ENCODE measurements around the gene OMP. TPM values are rescaled to one million over a fixed set of nuclear protein-coding genes. Genes with fewer than 3 reads are reported as not detected.

The OMP gene
- total and polyA plus RNA-seq, 4 donors = 0.33 to 0.56 TPM; not detected in 2

DNA sequence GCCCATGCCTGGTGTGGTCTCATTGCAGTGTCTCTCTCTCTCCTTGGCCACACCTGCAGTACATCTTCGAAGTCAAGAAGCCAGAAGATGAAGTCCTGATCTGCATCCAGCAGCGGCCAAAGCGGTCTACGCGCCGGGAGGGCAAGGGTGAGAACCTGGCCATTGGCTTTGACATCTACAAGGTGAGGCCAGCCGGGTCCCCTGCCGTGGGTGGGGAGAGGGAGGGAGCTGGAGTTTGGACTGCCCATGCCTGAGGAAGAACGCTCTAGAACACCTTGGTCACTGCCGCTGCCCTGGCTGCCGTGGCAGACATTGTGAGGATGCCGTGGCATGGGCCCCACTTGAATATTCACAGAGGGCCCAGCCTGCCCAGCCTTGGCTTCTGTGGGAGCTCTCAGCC lies 16.3 kb downstream of the OMP start:
- DNase-seq (ENCODE audit: low read depth in 4 of 6, low spot score in 6 of 6) = no peak
- no peak overlapping the region for H3K27ac ChIP-seq (ENCODE audit: low read depth, low read length)
- no peaks in the 10 kb centered on the region for H3K27me3 ChIP-seq (ENCODE audit: control insufficient read depth, insufficient read depth, low read length)
- H3K36me3 ChIP-seq (ENCODE audit: control insufficient read depth, insufficient read depth, low read length) = peaks cover 83% of the 10 kb centered on the region
- peaks cover 22% of the 10 kb centered on the region for H3K4me1 ChIP-seq (ENCODE audit: control insufficient read depth, insufficient read depth, low read length)
- no peak overlapping the region for H3K4me3 ChIP-seq (ENCODE audit: low read depth, low read length)
- H3K9me3 ChIP-seq (ENCODE audit: control insufficient read depth, insufficient read depth, low read length) = no peaks in the 10 kb centered on the region
- WGBS (ENCODE audit: insufficient coverage) = 91% methylated on average over 12 of the region's 12 CpGs

DNA sequence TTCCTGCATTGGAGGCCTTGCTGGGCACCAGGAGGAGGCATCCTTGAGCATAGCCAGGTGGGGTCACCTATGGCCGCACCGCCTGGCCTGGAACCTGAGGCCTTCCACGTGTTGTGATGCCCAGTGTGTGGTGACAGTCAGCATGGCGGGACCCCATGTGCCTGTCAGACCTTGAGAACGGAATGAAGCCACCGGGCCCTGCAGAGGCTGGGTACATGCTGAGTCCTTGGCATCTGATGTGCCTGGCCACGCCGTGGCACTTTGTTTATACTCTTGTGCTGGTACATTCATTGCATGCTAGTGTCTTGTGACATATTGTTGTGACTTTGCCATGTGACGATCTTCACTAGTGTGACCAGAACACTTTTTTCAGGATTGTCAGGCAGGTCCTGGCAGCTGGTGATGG lies 16.9 kb downstream of the OMP start:
- WGBS (ENCODE audit: insufficient coverage) = 97% methylated on average over 9 of the region's 9 CpGs
- Histone ChIP-seq H3K9me3 (ENCODE audit: control insufficient read depth, insufficient read depth, low read length) (no peaks in the 10 kb centered on the region), H3K4me1 (ENCODE audit: control insufficient read depth, insufficient read depth, low read length) (peaks cover 22% of the 10 kb centered on the region), H3K36me3 (ENCODE audit: control insufficient read depth, insufficient read depth, low read length) (peaks cover 84% of the 10 kb centered on the region), H3K27ac (ENCODE audit: low read depth, low read length) (no peak overlapping the region), H3K27me3 (ENCODE audit: control insufficient read depth, insufficient read depth, low read length) (no peaks in the 10 kb centered on the region), H3K4me3 (ENCODE audit: low read depth, low read length) (no peak overlapping the region)
- DNase-seq (ENCODE audit: low read depth in 4 of 6, low spot score in 6 of 6) = no peak

DNA sequence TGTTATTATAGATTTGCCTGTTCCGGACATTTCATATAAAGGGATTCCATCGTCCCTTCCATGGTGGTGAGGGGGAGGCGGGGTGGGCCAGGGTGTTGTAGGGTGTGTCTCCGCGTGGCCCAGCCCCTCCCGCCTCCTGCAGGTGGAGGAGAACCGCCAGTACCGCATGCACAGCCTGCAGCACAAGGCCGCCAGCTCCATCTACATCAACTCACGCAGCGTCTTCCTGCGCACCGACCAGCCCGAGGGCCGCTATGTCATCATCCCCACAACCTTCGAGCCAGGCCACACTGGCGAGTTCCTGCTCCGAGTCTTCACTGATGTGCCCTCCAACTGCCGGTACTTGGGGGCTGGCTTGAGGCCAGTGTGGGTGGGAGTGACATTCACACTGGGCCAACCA lies 17.9 kb downstream of the OMP start:
- no peak for DNase-seq (ENCODE audit: low read depth in 4 of 6, low spot score in 6 of 6)
- H3K4me3 ChIP-seq (ENCODE audit: low read depth, low read length) = no peak overlapping the region
- no peaks in the 10 kb centered on the region for H3K9me3 ChIP-seq (ENCODE audit: control insufficient read depth, insufficient read depth, low read length)
- peaks cover 22% of the 10 kb centered on the region for H3K4me1 ChIP-seq (ENCODE audit: control insufficient read depth, insufficient read depth, low read length)
- H3K36me3 ChIP-seq (ENCODE audit: control insufficient read depth, insufficient read depth, low read length) = peaks cover 86% of the 10 kb centered on the region
- WGBS (ENCODE audit: insufficient coverage) = 90% methylated on average over 7 of the region's 19 CpGs
- no peak overlapping the region for H3K27ac ChIP-seq (ENCODE audit: low read depth, low read length)
- H3K27me3 ChIP-seq (ENCODE audit: control insufficient read depth, insufficient read depth, low read length) = no peaks in the 10 kb centered on the region

DNA sequence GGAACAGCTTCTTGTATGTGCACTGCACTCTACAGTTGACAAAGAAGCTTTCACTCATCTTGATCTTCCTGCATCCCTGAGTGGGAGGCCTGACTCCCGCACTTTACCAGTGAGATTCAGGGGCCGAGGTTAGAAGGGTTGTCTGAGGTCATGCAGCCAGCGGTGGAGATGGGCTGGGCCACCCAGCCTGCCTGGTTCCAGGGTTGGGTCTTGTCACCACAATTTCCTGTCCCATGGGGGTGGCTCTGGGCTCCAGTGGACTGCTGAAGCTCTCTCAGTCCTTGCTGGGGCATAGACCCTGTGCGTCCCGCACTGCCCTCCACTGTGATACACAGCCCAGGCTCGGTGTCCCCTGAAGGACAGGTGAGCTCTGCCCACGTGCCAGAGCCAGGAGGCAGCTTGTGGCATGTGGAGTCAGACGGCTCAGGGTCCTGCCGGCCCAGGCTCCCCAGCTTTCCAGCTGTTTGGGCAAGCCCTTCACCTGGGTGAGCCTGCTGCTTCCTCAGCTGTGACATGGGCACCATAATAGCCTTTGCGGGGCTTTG lies 18.5 kb downstream of the OMP start:
- 89% methylated on average over 10 of the region's 10 CpGs for WGBS (ENCODE audit: insufficient coverage)
- Histone ChIP-seq H3K36me3 (ENCODE audit: control insufficient read depth, insufficient read depth, low read length) (peaks cover 86% of the 10 kb centered on the region), H3K27me3 (ENCODE audit: control insufficient read depth, insufficient read depth, low read length) (no peaks in the 10 kb centered on the region)

DNA sequence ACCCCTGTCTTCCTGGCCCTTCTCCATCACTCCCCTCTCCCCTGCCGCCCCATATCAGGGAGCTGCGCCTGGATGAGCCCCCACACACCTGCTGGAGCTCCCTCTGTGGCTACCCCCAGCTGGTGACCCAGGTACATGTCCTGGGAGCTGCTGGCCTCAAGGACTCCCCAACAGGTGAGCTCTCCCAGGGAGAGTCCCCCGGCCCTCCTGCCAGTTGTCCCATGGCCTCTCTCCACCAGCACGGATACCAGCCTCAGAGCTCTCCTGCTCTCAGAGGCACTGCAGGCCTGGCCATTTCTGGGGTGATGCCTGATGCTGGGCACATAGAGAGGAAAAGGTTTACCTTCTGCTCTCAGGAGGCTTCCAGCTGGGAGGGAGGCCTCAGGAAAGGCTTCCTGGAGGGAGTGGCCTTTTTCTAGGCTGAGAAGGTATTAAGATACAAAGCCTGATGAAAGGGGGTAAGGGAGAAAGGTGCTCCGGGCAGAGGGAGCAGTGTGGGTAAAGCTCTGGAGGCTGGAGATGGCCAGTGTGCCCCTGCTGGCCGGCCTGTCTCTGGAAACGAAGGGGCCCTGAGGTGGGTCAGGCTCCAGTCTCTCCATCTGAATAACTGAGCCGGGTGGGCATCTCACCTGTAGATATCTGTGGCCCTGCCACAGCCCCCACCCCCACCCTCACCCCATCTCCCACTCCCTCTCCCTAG lies 19.4 kb downstream of the OMP start:
- Histone ChIP-seq H3K27me3 (ENCODE audit: control insufficient read depth, insufficient read depth, low read length) (no peaks in the 10 kb centered on the region), H3K4me3 (ENCODE audit: low read depth, low read length) (no peak overlapping the region), H3K36me3 (ENCODE audit: control insufficient read depth, insufficient read depth, low read length) (peaks cover 84% of the 10 kb centered on the region), H3K27ac (ENCODE audit: low read depth, low read length) (no peak overlapping the region), H3K9me3 (ENCODE audit: control insufficient read depth, insufficient read depth, low read length) (no peaks in the 10 kb centered on the region), H3K4me1 (ENCODE audit: control insufficient read depth, insufficient read depth, low read length) (peaks cover 27% of the 10 kb centered on the region)
- WGBS (ENCODE audit: insufficient coverage) = 93% methylated on average over 7 of the region's 8 CpGs
- no peak for DNase-seq (ENCODE audit: low read depth in 4 of 6, low spot score in 6 of 6)

More for the DNA sequence above, 18.5 kb downstream of the OMP start:
- Histone ChIP-seq H3K4me1 (ENCODE audit: control insufficient read depth, insufficient read depth, low read length) (peaks cover 27% of the 10 kb centered on the region), H3K27ac (ENCODE audit: low read depth, low read length) (no peak overlapping the region), H3K4me3 (ENCODE audit: low read depth, low read length) (no peak overlapping the region), H3K9me3 (ENCODE audit: control insufficient read depth, insufficient read depth, low read length) (no peaks in the 10 kb centered on the region)
- DNase-seq (ENCODE audit: low read depth in 4 of 6, low spot score in 6 of 6) = no peak

DNA sequence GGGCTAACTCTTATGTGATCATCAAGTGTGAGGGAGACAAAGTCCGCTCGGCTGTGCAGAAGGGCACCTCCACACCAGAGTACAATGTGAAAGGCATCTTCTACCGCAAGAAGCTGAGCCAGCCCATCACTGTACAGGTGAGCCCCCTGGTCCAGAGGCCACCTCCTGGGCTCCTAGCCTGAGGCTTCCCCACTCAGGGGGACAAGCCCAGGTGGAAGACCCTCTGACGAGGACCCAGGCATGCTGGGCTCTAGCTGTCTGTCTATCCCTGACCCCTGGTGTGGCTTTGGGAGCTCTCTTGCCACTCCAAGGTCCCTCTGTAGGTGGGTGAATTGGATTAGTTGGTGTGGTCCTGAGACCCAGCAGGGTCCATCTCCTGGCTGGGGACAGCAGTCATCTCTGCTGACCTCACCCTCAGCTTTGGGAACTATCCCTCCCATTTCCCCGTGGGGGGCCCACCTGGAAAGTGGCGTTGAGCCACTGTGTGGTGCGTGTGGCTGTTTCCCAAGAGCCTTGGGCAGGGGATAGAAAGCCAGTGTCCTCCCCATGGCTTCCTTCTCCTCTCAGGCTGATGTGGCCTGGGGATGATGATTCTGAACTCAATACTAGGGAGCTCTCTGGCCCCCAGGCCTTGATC lies 20.1 kb downstream of the OMP start:
- no peak for DNase-seq (ENCODE audit: low read depth in 4 of 6, low spot score in 6 of 6)
- peaks cover 84% of the 10 kb centered on the region for H3K36me3 ChIP-seq (ENCODE audit: control insufficient read depth, insufficient read depth, low read length)
- peaks cover 27% of the 10 kb centered on the region for H3K4me1 ChIP-seq (ENCODE audit: control insufficient read depth, insufficient read depth, low read length)
- H3K27me3 ChIP-seq (ENCODE audit: control insufficient read depth, insufficient read depth, low read length) = no peaks in the 10 kb centered on the region
- H3K27ac ChIP-seq (ENCODE audit: low read depth, low read length) = no peak overlapping the region
- 94% methylated on average over 4 of the region's 7 CpGs for WGBS (ENCODE audit: insufficient coverage)
- H3K4me3 ChIP-seq (ENCODE audit: low read depth, low read length) = no peak overlapping the region
- H3K9me3 ChIP-seq (ENCODE audit: control insufficient read depth, insufficient read depth, low read length) = no peaks in the 10 kb centered on the region

DNA sequence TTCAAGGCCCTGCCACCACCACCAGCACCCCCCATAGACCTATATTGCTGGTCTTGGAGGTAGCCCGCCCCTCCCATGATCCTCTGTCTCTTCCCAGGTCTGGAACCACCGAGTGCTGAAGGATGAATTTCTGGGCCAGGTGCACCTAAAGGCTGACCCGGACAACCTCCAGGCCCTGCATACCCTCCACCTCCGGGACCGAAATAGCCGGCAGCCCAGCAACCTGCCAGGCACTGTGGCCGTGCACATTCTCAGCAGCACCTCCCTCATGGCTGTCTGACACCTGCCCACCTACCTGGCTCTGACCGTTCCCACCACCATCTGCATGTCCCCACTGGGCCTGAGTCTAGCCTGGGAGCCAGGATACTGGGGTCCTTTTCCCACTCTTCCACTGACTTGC lies 21.0 kb downstream of the OMP start:
- no peak for DNase-seq (ENCODE audit: low read depth in 4 of 6, low spot score in 6 of 6)
- H3K4me3 ChIP-seq (ENCODE audit: low read depth, low read length) = no peak overlapping the region
- H3K36me3 ChIP-seq (ENCODE audit: control insufficient read depth, insufficient read depth, low read length) = peaks cover 75% of the 10 kb centered on the region
- 95% methylated on average over 8 of the region's 8 CpGs for WGBS (ENCODE audit: insufficient coverage)
- no peaks in the 10 kb centered on the region for H3K27me3 ChIP-seq (ENCODE audit: control insufficient read depth, insufficient read depth, low read length)
- H3K27ac ChIP-seq (ENCODE audit: low read depth, low read length) = no peak overlapping the region
- no peaks in the 10 kb centered on the region for H3K9me3 ChIP-seq (ENCODE audit: control insufficient read depth, insufficient read depth, low read length)
- peaks cover 30% of the 10 kb centered on the region for H3K4me1 ChIP-seq (ENCODE audit: control insufficient read depth, insufficient read depth, low read length)

DNA sequence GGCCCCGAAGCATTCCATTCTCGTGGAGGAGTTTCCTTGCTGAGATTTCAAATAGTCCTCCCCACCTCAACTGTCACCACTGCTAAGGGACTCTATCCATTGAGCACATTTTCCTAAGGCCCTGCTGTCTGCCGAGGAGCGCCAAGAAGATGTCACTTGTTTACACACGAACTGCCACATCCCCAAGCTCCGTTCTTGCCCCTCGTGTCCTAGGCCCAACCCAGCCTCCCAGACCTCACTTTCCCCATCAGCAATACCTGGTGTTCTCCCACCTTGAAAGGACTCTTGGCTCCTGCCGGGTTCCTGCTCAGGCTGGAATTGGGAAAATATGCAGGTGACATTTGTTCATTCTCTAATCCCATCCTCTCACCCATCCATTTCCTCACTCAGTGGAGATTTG lies 21.4 kb downstream of the OMP start:
- H3K9me3 ChIP-seq (ENCODE audit: control insufficient read depth, insufficient read depth, low read length) = no peaks in the 10 kb centered on the region
- H3K4me1 ChIP-seq (ENCODE audit: control insufficient read depth, insufficient read depth, low read length) = peaks cover 32% of the 10 kb centered on the region
- no peaks in the 10 kb centered on the region for H3K27me3 ChIP-seq (ENCODE audit: control insufficient read depth, insufficient read depth, low read length)
- 82% methylated on average over 6 of the region's 8 CpGs for WGBS (ENCODE audit: insufficient coverage)
- H3K36me3 ChIP-seq (ENCODE audit: control insufficient read depth, insufficient read depth, low read length) = peaks cover 71% of the 10 kb centered on the region
- DNase-seq (ENCODE audit: low read depth in 4 of 6, low spot score in 6 of 6) = no peak
- no peak overlapping the region for H3K4me3 ChIP-seq (ENCODE audit: low read depth, low read length)
- no peak overlapping the region for H3K27ac ChIP-seq (ENCODE audit: low read depth, low read length)

DNA sequence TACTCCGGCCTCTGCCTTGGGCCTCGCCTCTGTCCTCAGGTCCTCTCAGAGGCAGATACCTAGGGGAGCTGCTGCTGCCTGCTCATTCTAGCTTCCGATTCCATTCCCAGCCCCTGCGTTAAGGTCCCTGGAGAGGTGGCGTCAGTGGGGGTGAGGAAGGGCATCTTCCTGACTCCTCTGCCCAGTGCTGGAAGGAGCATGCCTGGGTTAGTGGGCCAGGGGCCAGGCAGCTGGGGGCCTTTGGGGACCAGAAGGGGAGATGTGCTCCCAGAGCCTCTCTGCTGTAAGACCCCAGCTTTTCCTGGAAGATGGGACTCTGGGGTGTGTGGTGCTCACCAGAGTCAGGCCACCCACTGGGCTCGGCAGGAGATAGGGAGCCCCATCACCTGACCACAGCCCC lies 21.8 kb downstream of the OMP start:
- Histone ChIP-seq H3K27ac (ENCODE audit: low read depth, low read length) (no peak overlapping the region), H3K4me1 (ENCODE audit: control insufficient read depth, insufficient read depth, low read length) (peaks cover 35% of the 10 kb centered on the region), H3K4me3 (ENCODE audit: low read depth, low read length) (no peak overlapping the region), H3K9me3 (ENCODE audit: control insufficient read depth, insufficient read depth, low read length) (no peaks in the 10 kb centered on the region), H3K36me3 (ENCODE audit: control insufficient read depth, insufficient read depth, low read length) (peaks cover 66% of the 10 kb centered on the region), H3K27me3 (ENCODE audit: control insufficient read depth, insufficient read depth, low read length) (no peaks in the 10 kb centered on the region)
- no peak for DNase-seq (ENCODE audit: low read depth in 4 of 6, low spot score in 6 of 6)
- WGBS (ENCODE audit: insufficient coverage) = 100% methylated on average over 2 of the region's 6 CpGs

DNA sequence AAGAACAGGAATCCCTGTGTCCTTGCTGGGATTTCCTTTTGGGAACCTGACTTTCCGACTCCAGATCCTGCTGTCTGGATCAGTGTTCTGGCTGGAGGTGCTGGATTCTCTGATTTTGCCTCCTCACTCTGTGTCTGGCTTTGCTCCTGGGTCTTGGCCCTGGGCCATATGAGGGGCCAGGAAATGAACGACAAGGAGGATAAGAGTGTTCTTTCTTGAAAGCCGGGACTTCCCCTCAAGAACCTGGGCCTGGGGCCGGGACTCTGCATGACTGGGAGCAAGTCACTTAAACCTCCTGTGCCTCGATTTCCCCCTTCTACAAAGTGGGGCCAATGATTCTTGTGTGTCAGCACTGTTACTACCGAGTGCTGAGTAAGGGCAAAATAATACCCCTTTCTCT lies 22.6 kb downstream of the OMP start:
- Histone ChIP-seq H3K27me3 (ENCODE audit: control insufficient read depth, insufficient read depth, low read length) (no peaks in the 10 kb centered on the region), H3K27ac (ENCODE audit: low read depth, low read length) (no peak overlapping the region), H3K4me3 (ENCODE audit: low read depth, low read length) (no peak overlapping the region), H3K4me1 (ENCODE audit: control insufficient read depth, insufficient read depth, low read length) (peaks cover 35% of the 10 kb centered on the region), H3K36me3 (ENCODE audit: control insufficient read depth, insufficient read depth, low read length) (peaks cover 59% of the 10 kb centered on the region), H3K9me3 (ENCODE audit: control insufficient read depth, insufficient read depth, low read length) (no peaks in the 10 kb centered on the region)
- DNase-seq (ENCODE audit: low read depth in 4 of 6, low spot score in 6 of 6) = no peak
- 58% methylated on average over 1 of the region's 6 CpGs for WGBS (ENCODE audit: insufficient coverage)

Measured in spinal cord (tissue), 10 donors.